Measurements from ENCODE around the gene KMT2E.
A peak's percentile ranks its signal among the peaks of the same experiment; 100 is the strongest.

KMT2E gene

GRCh38 chr7:104993217-104993862, 20.7 kb upstream of the KMT2E start:
- H3K4me3 ChIP-seq (ENCODE audit: low read depth, low read length) = no peak overlapping the region
- TF ChIP-seq POLR2A (IDR thresholded peaks at IDR 0.05; ENCODE audit: extremely low read depth, insufficient read length) (no peak), MAX (IDR thresholded peaks at IDR 0.05; ENCODE audit: low read depth, low read length) (no peak), MYC (IDR thresholded peaks at IDR 0.05; ENCODE audit: low read depth, low read length) (no peak)
- no peak for DNase-seq (ENCODE audit: low read depth)

GRCh38 chr7:104998040-104998752, 15.8 kb upstream of the KMT2E start:
- TF ChIP-seq CTCF (IDR thresholded peaks at IDR 0.05; ENCODE audit: low read depth, low read length) (no peak), MAX (IDR thresholded peaks at IDR 0.05; ENCODE audit: low read depth, low read length) (no peak), MYC (IDR thresholded peaks at IDR 0.05; ENCODE audit: low read depth, low read length) (no peak), POLR2A (IDR thresholded peaks at IDR 0.05; ENCODE audit: extremely low read depth, insufficient read length) (no peak)
- no peak overlapping the region for H3K4me3 ChIP-seq (ENCODE audit: low read depth, low read length)
- no peak for DNase-seq (ENCODE audit: low read depth)

GRCh38 chr7:105000200-105000599, 13.8 kb upstream of the KMT2E start:
- TF ChIP-seq CTCF (IDR thresholded peaks at IDR 0.05; ENCODE audit: low read depth, low read length) = no peak
- TF ChIP-seq MYC (IDR thresholded peaks at IDR 0.05; ENCODE audit: low read depth, low read length) = no peak
- TF ChIP-seq MAX (IDR thresholded peaks at IDR 0.05; ENCODE audit: low read depth, low read length) = no peak
- no peak for TF ChIP-seq POLR2A (IDR thresholded peaks at IDR 0.05; ENCODE audit: extremely low read depth, insufficient read length)
- DNase-seq (ENCODE audit: low read depth) = no peak
- H3K4me3 ChIP-seq (ENCODE audit: low read depth, low read length) = no peak overlapping the region

- TF ChIP-seq POLR2A (IDR thresholded peaks at IDR 0.05; ENCODE audit: extremely low read depth, insufficient read length) = no peak
- no peak for TF ChIP-seq CTCF (IDR thresholded peaks at IDR 0.05; ENCODE audit: low read depth, low read length)
- TF ChIP-seq MYC (IDR thresholded peaks at IDR 0.05; ENCODE audit: low read depth, low read length) = no peak
- no peak for TF ChIP-seq MAX (IDR thresholded peaks at IDR 0.05; ENCODE audit: low read depth, low read length)
- DNase-seq (ENCODE audit: low read depth) = no peak
- H3K4me3 ChIP-seq (ENCODE audit: low read depth, low read length) = no peak overlapping the region
These were observed 13.1 kb upstream of the KMT2E start for GRCh38 chr7:105000927-105001336.

GRCh38 chr7:105001652-105002184, 12.3 kb upstream of the KMT2E start:
- no peak for DNase-seq (ENCODE audit: low read depth)
- TF ChIP-seq CTCF (IDR thresholded peaks at IDR 0.05; ENCODE audit: low read depth, low read length) (no peak), MAX (IDR thresholded peaks at IDR 0.05; ENCODE audit: low read depth, low read length) (no peak), MYC (IDR thresholded peaks at IDR 0.05; ENCODE audit: low read depth, low read length) (no peak), POLR2A (IDR thresholded peaks at IDR 0.05; ENCODE audit: extremely low read depth, insufficient read length) (no peak)
- no peak overlapping the region for H3K4me3 ChIP-seq (ENCODE audit: low read depth, low read length)

GRCh38 chr7:105003275-105003674, 10.7 kb upstream of the KMT2E start:
- DNase-seq (ENCODE audit: low read depth) = peak; percentile 46
- no peak for TF ChIP-seq CTCF (IDR thresholded peaks at IDR 0.05; ENCODE audit: low read depth, low read length)
- no peak for TF ChIP-seq MAX (IDR thresholded peaks at IDR 0.05; ENCODE audit: low read depth, low read length)
- no peak for TF ChIP-seq MYC (IDR thresholded peaks at IDR 0.05; ENCODE audit: low read depth, low read length)
- no peak for TF ChIP-seq POLR2A (IDR thresholded peaks at IDR 0.05; ENCODE audit: extremely low read depth, insufficient read length)
- H3K4me3 ChIP-seq (ENCODE audit: low read depth, low read length) = no peak overlapping the region

Data from NB4 (cell line).